ENCODE measurements around the gene DOP1A. TPM values are rescaled to one million over a fixed set of nuclear protein-coding genes. Genes with fewer than 3 reads are reported as not detected.

The DOP1A gene
- total RNA-seq, 4 donors from 2014 or later: 20.2 to 33.4 (median 22.4) TPM

DNA sequence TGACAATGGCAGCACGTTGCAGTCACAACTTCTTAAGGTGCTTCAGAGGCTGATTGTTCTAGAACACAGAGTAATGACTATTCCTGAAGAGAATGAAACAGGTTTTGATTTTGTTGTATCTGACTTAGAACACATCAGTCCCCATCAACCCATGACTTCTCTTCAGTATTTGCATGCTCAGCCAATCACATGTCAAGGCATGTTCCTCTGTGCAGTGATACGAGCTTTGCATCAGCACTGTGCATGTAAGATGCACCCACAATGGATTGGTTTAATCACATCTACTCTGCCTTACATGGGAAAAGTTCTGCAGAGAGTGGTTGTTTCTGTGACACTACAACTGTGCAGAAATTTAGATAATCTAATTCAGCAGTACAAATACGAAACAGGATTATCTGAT lies 71.3 kb downstream of the DOP1A start:
- TF ChIP-seq, protein P1, sequence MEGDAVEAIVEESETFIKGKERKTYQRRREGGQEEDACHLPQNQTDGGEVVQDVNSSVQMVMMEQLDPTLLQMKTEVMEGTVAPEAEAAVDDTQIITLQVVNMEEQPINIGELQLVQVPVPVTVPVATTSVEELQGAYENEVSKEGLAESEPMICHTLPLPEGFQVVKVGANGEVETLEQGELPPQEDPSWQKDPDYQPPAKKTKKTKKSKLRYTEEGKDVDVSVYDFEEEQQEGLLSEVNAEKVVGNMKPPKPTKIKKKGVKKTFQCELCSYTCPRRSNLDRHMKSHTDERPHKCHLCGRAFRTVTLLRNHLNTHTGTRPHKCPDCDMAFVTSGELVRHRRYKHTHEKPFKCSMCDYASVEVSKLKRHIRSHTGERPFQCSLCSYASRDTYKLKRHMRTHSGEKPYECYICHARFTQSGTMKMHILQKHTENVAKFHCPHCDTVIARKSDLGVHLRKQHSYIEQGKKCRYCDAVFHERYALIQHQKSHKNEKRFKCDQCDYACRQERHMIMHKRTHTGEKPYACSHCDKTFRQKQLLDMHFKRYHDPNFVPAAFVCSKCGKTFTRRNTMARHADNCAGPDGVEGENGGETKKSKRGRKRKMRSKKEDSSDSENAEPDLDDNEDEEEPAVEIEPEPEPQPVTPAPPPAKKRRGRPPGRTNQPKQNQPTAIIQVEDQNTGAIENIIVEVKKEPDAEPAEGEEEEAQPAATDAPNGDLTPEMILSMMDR (IDR thresholded peaks at IDR 0.05): no peak
- DNase-seq (ENCODE audit: low spot score) (no peak), ATAC-seq (ENCODE audit: low FRiP score) (no peak)

DNA sequence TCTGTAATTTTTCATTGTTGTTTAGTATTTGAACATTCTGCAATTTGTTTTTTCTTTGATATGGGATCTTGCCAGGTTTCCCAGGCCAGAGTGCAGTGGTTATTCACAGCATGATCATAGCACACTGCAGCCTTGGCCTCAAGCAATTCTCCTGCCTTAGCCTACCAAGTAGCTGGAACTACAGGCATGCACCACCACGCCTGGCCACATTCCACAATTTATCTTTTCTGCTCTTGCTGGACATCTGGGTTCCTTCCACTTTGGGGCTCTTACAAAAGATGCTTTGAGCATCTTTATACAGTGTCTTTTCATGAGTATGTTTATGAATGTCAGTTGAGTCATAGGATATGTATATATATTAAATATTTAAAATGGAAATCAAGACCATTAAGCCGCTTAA lies 83.6 kb downstream of the DOP1A start:
- DNase-seq (ENCODE audit: low spot score) (no peak), ATAC-seq (ENCODE audit: low FRiP score) (no peak)
- TF ChIP-seq, protein P1 (IDR thresholded peaks at IDR 0.05): no peak

DNA sequence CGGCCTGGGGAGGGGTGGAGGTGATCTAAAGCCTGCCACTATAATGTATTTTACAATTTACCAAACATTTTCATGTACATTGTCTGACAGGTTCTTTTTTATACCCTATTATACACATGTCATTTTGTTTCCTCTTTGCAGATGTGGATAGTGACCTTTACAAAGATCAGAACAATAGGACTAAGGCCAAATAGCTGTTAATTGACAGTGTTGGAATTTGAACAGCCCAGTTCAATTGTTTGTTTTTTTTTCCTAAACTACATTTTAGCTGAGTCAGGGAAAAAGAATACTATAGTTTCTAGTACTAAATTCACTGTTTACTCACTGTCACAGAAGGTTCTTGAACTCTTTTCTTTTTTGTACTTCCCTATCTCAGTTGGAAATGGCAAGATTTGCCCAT lies 85.4 kb downstream of the DOP1A start:
- TF ChIP-seq, protein P1 (IDR thresholded peaks at IDR 0.05): no peak
- ATAC-seq (ENCODE audit: low FRiP score) (no peak), DNase-seq (ENCODE audit: low spot score) (no peak)

DNA sequence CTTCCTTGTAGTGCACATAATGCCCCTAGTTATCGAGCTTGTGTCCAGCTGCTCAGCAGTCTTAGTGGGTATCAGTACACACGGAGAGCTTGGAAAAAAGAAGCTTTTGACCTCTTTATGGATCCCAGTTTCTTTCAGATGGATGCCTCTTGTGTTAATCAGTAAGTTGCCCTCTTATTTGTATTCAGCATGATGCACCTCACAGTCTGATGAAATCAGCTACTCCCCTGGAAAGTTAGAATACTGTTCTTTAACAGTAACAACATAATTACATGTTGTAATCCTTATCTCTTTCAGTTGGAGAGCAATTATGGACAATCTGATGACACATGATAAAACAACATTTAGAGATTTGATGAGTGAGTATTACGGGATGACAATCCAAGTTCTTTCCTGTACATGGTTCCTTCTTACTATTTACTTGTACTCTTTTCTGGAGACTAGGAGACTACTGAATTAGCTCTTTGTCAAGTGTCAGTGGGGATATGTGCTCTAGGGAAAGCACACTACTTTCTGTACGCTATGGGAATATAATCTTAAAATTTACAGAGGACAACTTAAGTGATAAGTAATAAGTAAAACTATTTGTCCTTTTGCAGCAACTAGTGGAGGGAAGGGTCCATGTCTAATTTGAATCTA lies 86.5 kb downstream of the DOP1A start:
- no peak for DNase-seq (ENCODE audit: low spot score)
- TF ChIP-seq, protein P1 (IDR thresholded peaks at IDR 0.05): no peak
- ATAC-seq (ENCODE audit: low FRiP score): no peak

DNA sequence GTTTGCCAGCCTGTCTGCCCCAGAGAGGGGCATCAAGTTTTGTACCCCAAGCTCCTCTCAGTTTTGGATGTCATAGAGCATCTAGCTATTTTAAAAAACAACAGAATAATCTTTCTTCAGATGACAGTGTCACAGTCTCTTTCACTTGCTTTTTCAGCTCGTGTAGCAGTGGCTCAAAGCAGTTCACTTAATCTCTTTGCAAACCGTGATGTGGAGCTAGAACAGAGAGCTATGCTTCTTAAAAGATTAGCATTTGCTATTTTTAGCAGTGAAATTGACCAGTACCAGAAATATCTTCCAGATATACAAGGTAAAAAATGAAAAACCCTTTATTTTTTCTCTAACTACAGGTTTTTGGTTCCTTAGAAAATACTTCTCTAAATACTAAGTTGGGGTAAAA lies 88.3 kb downstream of the DOP1A start:
- ATAC-seq (ENCODE audit: low FRiP score) (no peak), DNase-seq (ENCODE audit: low spot score) (no peak)
- TF ChIP-seq, protein P1 (IDR thresholded peaks at IDR 0.05): no peak

DNA sequence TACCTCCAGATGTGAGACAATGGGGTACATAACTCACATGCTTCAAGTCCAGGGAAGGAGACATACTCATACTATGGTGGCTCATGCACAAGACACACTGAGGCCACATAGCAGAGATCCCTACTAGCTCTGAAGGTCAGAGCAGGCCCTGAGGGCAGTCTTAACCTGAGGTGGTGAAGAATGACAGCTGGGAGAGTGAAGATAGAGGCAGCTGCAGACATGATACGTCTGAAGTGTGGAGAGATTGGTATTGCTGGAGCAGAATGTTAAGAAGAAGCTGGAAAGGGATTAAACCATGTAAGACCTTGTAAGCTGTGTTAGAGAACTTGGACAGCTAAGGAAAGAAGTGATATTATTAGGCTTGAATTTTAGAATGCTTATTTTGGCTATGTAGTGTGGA lies 92.7 kb downstream of the DOP1A start:
- DNase-seq (ENCODE audit: low spot score): no peak
- TF ChIP-seq, protein P1 (IDR thresholded peaks at IDR 0.05): no peak
- no peak for ATAC-seq (ENCODE audit: low FRiP score)

DNA sequence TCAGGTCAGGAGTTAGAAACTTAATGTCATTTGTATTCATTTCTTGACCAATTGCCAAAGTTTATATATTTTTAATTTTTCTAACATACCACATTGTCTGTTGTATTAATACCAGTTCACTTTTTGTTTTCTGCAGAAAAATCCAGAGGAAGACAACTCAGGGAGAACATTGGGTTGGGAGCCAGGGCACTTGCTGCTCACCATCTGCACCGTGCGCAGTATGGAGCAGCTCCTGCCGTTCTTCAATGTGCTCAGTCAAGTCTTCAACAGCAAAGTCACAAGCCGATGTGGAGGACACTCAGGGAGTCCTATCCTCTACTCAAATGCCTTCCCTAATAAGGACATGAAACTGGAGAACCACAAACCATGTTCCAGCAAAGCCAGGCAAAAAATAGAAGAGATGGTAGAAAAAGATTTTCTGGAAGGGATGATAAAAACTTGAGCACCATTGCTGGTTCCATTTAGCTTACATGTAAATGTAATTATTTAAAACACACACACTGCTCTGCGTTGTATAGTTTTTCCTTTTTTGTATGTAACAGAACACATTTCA lies 100.3 kb downstream of the DOP1A start:
- ATAC-seq (ENCODE audit: low FRiP score): no peak
- no peak for DNase-seq (ENCODE audit: low spot score)
- TF ChIP-seq, protein P1 (IDR thresholded peaks at IDR 0.05): no peak
